ENCODE results near the gene COQ9.

DNA sequence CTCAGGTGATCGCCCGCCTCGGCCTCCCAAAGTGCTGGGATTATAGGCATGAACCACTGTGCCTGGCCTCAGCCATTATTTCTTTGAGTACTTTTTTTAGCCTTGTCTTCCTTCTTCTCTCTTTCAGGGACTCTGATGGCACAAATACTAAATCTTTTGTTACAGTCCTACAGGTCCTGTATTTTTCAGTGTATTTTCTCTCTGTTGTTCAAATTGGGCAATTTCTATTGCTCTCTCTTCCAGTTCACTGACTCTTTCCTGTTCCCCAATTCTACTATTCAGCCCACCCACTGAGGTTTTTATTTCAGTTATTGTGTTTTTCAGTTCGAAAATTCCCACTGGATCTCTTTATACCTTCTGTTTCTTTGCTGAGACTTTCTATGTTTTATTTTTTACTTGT lies 46.5 kb downstream of the COQ9 start:
- no peak for TF ChIP-seq EZH2 (IDR thresholded peaks at IDR 0.05; ENCODE audit: borderline replicate concordance, low read depth, low read length, poor library complexity, severe bottlenecking)
- TF ChIP-seq, protein P1, sequence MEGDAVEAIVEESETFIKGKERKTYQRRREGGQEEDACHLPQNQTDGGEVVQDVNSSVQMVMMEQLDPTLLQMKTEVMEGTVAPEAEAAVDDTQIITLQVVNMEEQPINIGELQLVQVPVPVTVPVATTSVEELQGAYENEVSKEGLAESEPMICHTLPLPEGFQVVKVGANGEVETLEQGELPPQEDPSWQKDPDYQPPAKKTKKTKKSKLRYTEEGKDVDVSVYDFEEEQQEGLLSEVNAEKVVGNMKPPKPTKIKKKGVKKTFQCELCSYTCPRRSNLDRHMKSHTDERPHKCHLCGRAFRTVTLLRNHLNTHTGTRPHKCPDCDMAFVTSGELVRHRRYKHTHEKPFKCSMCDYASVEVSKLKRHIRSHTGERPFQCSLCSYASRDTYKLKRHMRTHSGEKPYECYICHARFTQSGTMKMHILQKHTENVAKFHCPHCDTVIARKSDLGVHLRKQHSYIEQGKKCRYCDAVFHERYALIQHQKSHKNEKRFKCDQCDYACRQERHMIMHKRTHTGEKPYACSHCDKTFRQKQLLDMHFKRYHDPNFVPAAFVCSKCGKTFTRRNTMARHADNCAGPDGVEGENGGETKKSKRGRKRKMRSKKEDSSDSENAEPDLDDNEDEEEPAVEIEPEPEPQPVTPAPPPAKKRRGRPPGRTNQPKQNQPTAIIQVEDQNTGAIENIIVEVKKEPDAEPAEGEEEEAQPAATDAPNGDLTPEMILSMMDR (conservative IDR thresholded peaks at IDR 0.05; ENCODE audit: low read depth, low read length), result no peak

Data from A673 (cell line).